ENCODE data around the gene TM4SF1. TPM values are rescaled to one million over a fixed set of nuclear protein-coding genes. Genes with fewer than 3 reads are reported as not detected.
A peak's percentile ranks its signal among the peaks of the same experiment; 100 is the strongest.

The TM4SF1 gene
- total RNA-seq, 1 donor from 2014 or later = 28.9 TPM

GRCh38 chr3:149384167-149384566 lies 6.7 kb upstream of the TM4SF1 start:
- no peaks in the 10 kb centered on the region for H3K27me3 ChIP-seq (ENCODE audit: insufficient read depth, low read length)
- Mint-ChIP-seq H3K9me3 (ENCODE audit: unreplicated experiment) (no peaks in the 10 kb centered on the region), H3K27me3 (ENCODE audit: low read depth, unreplicated experiment) (no peaks in the 10 kb centered on the region), H3K4me1 (ENCODE audit: low read depth, unreplicated experiment) (peaks cover 54% of the 10 kb centered on the region), H3K4me3 (ENCODE audit: unreplicated experiment) (no peak overlapping the region), H3K27ac (ENCODE audit: unreplicated experiment) (peak overlapping the region; percentile 60), H3K36me3 (ENCODE audit: low read depth, unreplicated experiment) (no peaks in the 10 kb centered on the region)
- DNase-seq (ENCODE audit: low read depth) = no peak
- TF ChIP-seq EZH2 (IDR thresholded peaks at IDR 0.05; ENCODE audit: insufficient read depth, low read length) (no peak), CTCF (IDR thresholded peaks at IDR 0.05; ENCODE audit: insufficient read depth, low read depth, low read length) (no peak)
- H3K79me2 ChIP-seq (ENCODE audit: insufficient read depth, low read length) = no peaks in the 10 kb centered on the region
- H3K4me2 ChIP-seq (ENCODE audit: low read length) = no peak overlapping the region
- FAIRE-seq = no peak
- no peak overlapping the region for H2AFZ ChIP-seq (ENCODE audit: low read depth, low read length)
- no peaks in the 10 kb centered on the region for H3K36me3 ChIP-seq (ENCODE audit: insufficient read depth, low read length)
- no peak overlapping the region for H3K4me3 ChIP-seq (ENCODE audit: insufficient read depth, low read depth, low read length)
- peak overlapping the region; percentile 99 for H3K27ac ChIP-seq (ENCODE audit: low read depth, low read length)
- H3K9ac ChIP-seq (ENCODE audit: low read length) = peak overlapping the region; percentile 90
- H3K4me1 ChIP-seq (ENCODE audit: insufficient read depth, low read length) = peaks cover 57% of the 10 kb centered on the region
- H3K9me3 ChIP-seq (ENCODE audit: insufficient read depth, low read depth, low read length) = no peaks in the 10 kb centered on the region
- no peaks in the 10 kb centered on the region for H4K20me1 ChIP-seq (ENCODE audit: insufficient read depth, low read length)

GRCh38 chr3:149383703-149384102 lies 6.3 kb upstream of the TM4SF1 start:
- Histone ChIP-seq H3K4me3 (ENCODE audit: insufficient read depth, low read depth, low read length) (no peak overlapping the region), H3K36me3 (ENCODE audit: insufficient read depth, low read length) (no peaks in the 10 kb centered on the region), H3K4me1 (ENCODE audit: insufficient read depth, low read length) (peaks cover 61% of the 10 kb centered on the region), H2AFZ (ENCODE audit: low read depth, low read length) (no peak overlapping the region), H3K27me3 (ENCODE audit: insufficient read depth, low read length) (no peaks in the 10 kb centered on the region), H3K9me3 (ENCODE audit: insufficient read depth, low read depth, low read length) (no peaks in the 10 kb centered on the region), H3K9ac (ENCODE audit: low read length) (no peak overlapping the region), H3K4me2 (ENCODE audit: low read length) (no peak overlapping the region), H3K79me2 (ENCODE audit: insufficient read depth, low read length) (no peaks in the 10 kb centered on the region), H4K20me1 (ENCODE audit: insufficient read depth, low read length) (no peaks in the 10 kb centered on the region), H3K27ac (ENCODE audit: low read depth, low read length) (no peak overlapping the region)
- no peaks in the 10 kb centered on the region for H3K27me3 Mint-ChIP-seq (ENCODE audit: low read depth, unreplicated experiment)
- H3K4me3 Mint-ChIP-seq (ENCODE audit: unreplicated experiment) = no peak overlapping the region
- no peak overlapping the region for H3K27ac Mint-ChIP-seq (ENCODE audit: unreplicated experiment)
- DNase-seq (ENCODE audit: low read depth) (no peak), FAIRE-seq (no peak)
- no peaks in the 10 kb centered on the region for H3K9me3 Mint-ChIP-seq (ENCODE audit: unreplicated experiment)
- TF ChIP-seq CTCF (IDR thresholded peaks at IDR 0.05; ENCODE audit: insufficient read depth, low read depth, low read length) (no peak), EZH2 (IDR thresholded peaks at IDR 0.05; ENCODE audit: insufficient read depth, low read length) (no peak)
- peaks cover 54% of the 10 kb centered on the region for H3K4me1 Mint-ChIP-seq (ENCODE audit: low read depth, unreplicated experiment)
- H3K36me3 Mint-ChIP-seq (ENCODE audit: low read depth, unreplicated experiment) = no peaks in the 10 kb centered on the region

- Histone ChIP-seq H3K4me1 (ENCODE audit: insufficient read depth, low read length) (peaks cover 62% of the 10 kb centered on the region), H3K4me2 (ENCODE audit: low read length) (peak overlapping the region; percentile 70), H3K27me3 (ENCODE audit: insufficient read depth, low read length) (no peaks in the 10 kb centered on the region), H3K4me3 (ENCODE audit: insufficient read depth, low read depth, low read length) (no peak overlapping the region), H2AFZ (ENCODE audit: low read depth, low read length) (no peak overlapping the region), H3K9ac (ENCODE audit: low read length) (peak overlapping the region; percentile 74), H3K79me2 (ENCODE audit: insufficient read depth, low read length) (no peaks in the 10 kb centered on the region), H3K27ac (ENCODE audit: low read depth, low read length) (peak overlapping the region; percentile 86), H3K36me3 (ENCODE audit: insufficient read depth, low read length) (no peaks in the 10 kb centered on the region), H4K20me1 (ENCODE audit: insufficient read depth, low read length) (no peaks in the 10 kb centered on the region), H3K9me3 (ENCODE audit: insufficient read depth, low read depth, low read length) (no peaks in the 10 kb centered on the region)
- DNase-seq (ENCODE audit: low read depth) = no peak
- TF ChIP-seq EZH2 (IDR thresholded peaks at IDR 0.05; ENCODE audit: insufficient read depth, low read length) = no peak
- Mint-ChIP-seq H3K4me3 (ENCODE audit: unreplicated experiment) (peak overlapping the region; percentile 20), H3K4me1 (ENCODE audit: low read depth, unreplicated experiment) (peaks cover 51% of the 10 kb centered on the region), H3K9me3 (ENCODE audit: unreplicated experiment) (no peaks in the 10 kb centered on the region), H3K36me3 (ENCODE audit: low read depth, unreplicated experiment) (no peaks in the 10 kb centered on the region), H3K27ac (ENCODE audit: unreplicated experiment) (no peak overlapping the region), H3K27me3 (ENCODE audit: low read depth, unreplicated experiment) (no peaks in the 10 kb centered on the region)
- no peak for FAIRE-seq
Observed at GRCh38 chr3:149382518-149382917, 5.1 kb upstream of the TM4SF1 start.
